Activated CD4-positive, alpha-beta T cell treated with anti-CD3 and anti-CD28 coated beads, Interleukin-2, amount 50 U/mL, for 1 hour (primary cell): Measurements from ENCODE around the gene MINDY3.
"Not testable (repeated sequence)": the region's sequence is repeated elsewhere in the genome, so short reads cannot be mapped to it uniquely, and the experiment has no call there.

ENCODE experiments used
- DNase-seq: peaks from one replicate; pipeline ENCODE4 v3.0.0-alpha.2; 2020

MINDY3 gene

GRCh38 chr10:15856328-15857015 lies 3.8 kb downstream of the MINDY3 start:
- no peak for DNase-seq

DNA sequence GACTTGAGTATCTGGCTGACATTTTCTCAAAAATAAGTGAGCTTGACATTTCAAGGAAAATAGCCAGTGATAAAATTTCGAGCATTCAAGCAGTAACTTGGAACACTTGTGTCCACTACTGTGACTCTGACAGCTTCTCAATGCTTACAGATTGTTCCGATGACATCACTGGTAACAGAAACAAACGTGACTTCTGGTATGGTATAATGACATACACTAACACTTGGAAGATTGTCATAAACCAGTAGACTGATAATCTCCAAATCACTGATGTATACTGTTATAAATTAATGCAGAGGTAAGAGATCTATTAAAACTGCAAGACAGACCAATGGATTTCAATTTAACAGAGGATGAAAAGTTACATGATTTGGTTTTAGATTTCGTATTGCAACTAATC lies 6.5 kb downstream of the MINDY3 start:
- DNase-seq: no peak

- DNase-seq: no peak
Observed at GRCh38 chr10:15852111-15852557, 8.2 kb downstream of the MINDY3 start.

DNA sequence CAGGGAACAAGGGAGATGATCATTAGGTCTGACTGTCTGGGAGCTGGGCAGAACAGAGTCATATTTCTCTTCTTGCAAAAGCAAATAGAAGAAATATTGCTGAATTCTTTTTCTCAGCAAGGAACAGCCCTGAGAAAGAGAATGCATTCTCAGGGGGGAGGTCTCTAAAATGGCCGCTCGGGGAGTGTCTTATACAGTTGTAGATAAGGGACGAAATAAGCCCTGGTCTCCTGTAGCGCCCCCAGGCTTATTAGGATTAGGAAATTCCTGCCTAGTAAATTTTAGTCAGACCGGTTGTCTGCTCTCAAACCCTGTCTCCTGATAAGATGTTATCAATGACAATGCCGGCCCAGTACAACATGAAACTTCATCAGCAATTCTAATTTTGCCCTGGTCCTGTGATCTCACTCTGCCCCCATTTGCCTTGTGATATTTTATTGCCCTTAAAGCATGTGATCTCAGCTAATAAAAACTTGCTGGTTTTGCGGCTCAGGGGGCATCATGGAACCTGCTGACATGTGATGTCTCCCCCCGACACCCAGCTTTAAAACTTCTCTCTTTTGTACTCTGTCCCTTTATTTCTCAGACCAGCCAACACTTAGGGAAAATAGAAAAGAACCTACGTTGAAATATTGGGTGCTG lies 9.8 kb downstream of the MINDY3 start:
- DNase-seq: not testable (repeated sequence)

GRCh38 chr10:15849316-15849715 lies 11.0 kb downstream of the MINDY3 start:
- DNase-seq: no peak

DNA sequence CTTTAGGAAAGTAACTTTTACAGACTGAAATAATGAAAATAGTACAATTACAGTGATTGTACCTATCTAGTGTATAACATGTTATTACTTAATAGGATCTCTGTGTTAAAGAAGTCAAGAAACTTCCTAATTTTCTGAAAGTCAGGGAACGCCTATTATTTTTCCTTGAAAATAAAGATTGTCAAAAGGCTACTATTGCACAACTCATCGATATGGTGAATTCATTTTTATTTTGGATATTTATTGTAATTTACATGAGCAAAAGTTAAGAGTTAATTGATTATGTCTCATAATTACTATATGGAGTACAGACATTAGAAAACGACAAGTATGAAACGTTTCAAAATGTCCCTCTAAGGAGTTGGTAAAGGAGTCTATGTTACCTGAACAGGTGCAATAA lies 12.8 kb downstream of the MINDY3 start:
- DNase-seq: no peak

- no peak for DNase-seq
Observed at GRCh38 chr10:15844517-15844916, 15.8 kb downstream of the MINDY3 start.

- DNase-seq: no peak
Observed at GRCh38 chr10:15843695-15844094, 16.6 kb downstream of the MINDY3 start.

DNA sequence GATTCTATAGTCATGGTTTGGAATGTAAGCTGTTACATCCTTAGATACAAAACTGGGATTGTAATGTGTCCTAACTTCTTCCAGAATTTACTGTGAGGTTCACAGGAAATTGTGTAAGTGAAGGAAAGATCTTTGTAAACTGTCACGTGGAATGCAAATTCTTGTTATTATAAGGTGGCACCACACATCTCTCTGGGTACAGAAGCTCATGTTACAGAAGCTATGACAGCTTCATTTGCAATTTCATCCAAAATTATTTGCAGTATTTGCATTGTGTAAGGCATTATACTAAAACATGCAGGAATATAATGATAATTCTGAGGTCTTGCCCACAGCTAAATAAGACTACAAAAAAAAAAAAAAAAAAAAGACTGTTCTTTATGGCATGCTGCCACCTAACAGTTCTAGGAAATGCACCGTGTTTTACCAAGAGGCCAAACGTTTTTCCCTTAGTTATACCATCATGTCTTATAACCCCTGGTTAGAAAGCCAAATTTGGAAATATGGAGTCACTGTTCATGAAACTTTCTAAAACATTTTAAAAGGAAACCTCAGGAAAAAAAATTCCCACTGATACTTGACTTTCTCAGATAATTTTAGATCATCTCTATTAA lies 17.6 kb downstream of the MINDY3 start:
- no peak for DNase-seq

DNA sequence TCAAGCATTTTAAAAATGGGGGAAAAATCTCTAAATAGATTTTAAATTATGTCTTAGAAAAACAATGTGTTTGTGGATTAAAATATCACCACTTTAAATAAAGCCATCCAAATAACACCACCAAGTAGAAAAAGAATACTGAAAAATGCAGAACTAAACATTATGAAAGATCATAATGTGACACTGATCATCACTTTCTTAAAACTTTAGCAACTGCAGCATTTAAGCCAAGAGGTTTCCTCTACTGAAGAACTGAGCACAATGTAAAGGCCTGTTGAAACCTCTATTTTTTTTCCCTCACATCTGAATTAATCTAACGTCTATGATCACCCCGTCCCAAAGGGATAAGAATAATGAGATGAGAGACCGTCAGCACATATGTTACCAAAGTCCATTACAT lies 18.6 kb downstream of the MINDY3 start:
- no peak for DNase-seq

GRCh38 chr10:15836807-15837206 lies 23.5 kb downstream of the MINDY3 start:
- no peak for DNase-seq

- DNase-seq: no peak
Observed at GRCh38 chr10:15829495-15829894, 30.8 kb downstream of the MINDY3 start.

- DNase-seq: no peak
Observed at GRCh38 chr10:15824498-15824897, 35.8 kb downstream of the MINDY3 start.

- no peak for DNase-seq
Observed at GRCh38 chr10:15822131-15822530, 38.2 kb downstream of the MINDY3 start.

GRCh38 chr10:15821046-15821683 lies 39.1 kb downstream of the MINDY3 start:
- no peak for DNase-seq

DNA sequence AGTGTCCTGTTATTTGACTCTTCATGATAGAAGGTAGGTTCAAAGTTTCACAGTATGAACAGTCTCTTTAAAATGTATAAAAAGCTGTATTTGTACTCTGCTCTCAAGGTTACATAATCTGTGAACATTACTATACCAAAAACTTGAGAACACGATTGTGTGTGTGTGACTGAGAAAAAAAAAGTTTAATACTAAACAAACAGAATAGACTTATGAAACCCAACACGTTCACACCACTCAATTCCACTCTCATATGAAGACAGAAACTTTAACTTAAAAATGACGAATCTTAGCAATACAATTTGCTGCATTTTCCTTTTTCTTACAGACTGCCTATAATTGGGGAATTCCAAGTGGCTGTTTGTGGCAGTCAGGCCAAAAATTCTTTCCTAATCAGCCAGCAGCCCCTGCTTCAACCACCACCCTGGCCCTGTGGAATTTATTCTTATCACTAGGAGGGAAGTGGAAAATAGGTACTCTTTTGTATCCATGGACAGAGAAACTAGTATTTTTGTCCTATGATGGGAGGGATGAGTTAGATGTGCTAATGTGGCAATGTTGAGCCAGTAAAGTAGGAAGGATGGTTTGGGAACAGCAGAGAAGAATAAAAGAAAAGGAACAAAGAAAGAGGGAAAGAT lies 42.8 kb downstream of the MINDY3 start:
- no peak for DNase-seq

DNA sequence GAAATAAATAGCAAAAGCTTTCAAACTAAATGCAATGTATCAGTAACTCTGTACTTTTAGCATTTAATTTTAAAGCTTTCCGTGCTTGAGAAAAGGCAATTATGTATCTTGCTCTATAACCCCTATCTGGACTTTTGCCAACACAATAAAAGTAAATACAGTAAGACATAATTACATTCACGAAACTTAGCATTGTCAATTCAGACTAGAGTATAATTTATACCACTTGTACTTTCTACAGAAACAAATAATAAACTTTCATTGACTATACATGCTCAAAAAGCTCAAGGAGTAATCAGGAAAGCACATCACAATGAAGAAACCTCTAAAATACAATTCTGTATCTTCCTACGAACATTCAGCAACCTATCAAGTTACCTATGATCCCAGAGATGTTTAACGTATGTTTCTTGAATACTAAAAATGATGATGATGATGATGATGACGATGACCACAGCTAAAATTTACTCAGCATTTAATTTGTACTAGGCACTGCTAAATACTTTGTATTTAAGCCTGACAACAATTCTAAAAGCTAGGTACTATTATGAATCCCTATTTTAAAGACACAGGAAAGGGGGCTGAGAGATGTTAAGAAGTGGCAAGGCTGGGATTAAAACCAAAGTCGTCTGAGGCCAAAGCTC lies 44.9 kb downstream of the MINDY3 start:
- no peak for DNase-seq

DNA sequence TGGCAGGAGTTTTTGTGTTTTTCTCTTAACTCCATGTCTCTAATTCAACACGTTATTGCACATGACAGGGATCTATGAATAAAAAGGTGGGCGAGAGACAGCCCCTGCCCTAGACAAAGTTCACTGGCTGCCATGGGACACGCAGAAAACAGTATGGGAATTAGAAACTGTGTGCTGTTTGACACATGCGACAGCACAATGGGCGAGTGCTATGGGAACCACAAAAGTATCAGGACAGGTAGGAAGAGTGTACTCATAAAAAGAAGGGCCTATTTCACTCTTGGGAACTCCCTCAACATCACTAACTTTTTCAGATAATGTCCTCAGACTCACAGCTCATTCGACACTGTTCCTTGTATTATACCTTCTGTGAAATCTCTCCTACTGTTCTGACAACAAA lies 45.7 kb downstream of the MINDY3 start:
- no peak for DNase-seq

GRCh38 chr10:15813415-15813814 lies 46.9 kb downstream of the MINDY3 start:
- DNase-seq: no peak

GRCh38 chr10:15809450-15809849 lies 50.9 kb downstream of the MINDY3 start:
- no peak for DNase-seq

GRCh38 chr10:15808204-15808797 lies 52.0 kb downstream of the MINDY3 start:
- no peak for DNase-seq

DNA sequence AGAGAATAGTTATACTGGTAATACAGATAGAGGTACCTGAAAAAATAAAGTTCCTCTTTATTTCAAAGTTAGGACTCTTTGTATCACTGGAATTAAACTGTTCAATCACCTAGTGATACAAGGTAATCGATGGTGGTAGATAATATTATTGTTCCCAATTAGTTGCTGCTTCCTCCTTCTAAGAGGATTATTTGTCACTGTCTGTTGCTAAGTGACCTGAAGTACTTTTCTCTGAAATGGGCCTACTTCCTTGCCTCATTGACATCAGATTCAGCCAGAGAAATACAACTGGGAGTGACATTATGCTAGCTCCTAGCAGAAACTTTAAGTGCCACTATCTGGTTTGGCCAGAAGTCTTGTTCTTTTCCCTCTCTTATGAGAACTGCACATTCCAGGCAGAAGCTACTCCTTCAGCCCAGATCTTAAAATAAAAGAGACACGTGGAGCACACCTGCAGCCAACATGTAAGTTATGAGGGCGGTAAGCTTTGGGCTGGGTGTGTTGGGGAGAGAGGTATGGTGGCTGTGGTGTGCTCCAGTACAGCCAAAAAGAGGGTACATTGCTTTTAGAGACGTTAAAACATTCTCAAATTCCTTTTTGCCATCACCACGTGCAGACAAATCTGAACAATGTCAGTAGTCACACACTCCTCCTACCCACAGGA lies 54.8 kb downstream of the MINDY3 start:
- DNase-seq: no peak
